AG04449 (cell line): Measurements from ENCODE around the gene CD68.

Experiments
- CTCF ChIA-PET: fragments of 350-600 bp; formaldehyde crosslinking; extraction: SDS; loops from one replicate; lab custom pipeline; 2021; ENCODE audit warnings: antibody characterized with exemption; lab: Yijun Ruan, JAX
- POLR2A ChIA-PET: fragments of 400-600, 350-600 bp; formaldehyde crosslinking; extraction: SDS; loops from one replicate; lab custom pipeline; 2020; ENCODE audit warnings: antibody characterized with exemption, inconsistent platforms; lab: Yijun Ruan, JAX
- DNase-seq: peaks from one replicate; pipeline ENCODE4 v3.0.0-alpha.2; 2010; ENCODE audit warnings: low read depth, low spot score
- H3K4me3 ChIP-seq: 2 replicates; pipeline ENCODE4 v1.5.1; 2011; ENCODE audit warnings: low read depth, mild to moderate bottlenecking, control low read depth, low read length
- CTCF ChIP-seq: IDR thresholded peaks from one replicate; pipeline ENCODE4 v1.5.1; 2011; ENCODE audit warnings: mild to moderate bottlenecking, moderate library complexity, low read length, control low read depth, inconsistent platforms; ENCODE audit not compliant: insufficient read depth; ENCODE audit errors: missing control alignments

The CD68 gene

GRCh38 chr17:7575481-7575883 lies 4.0 kb upstream of the CD68 start:
- H3K4me3 ChIP-seq, result peak overlapping the region; percentile 100
- ChIA-PET POLR2A (interaction anchor here (0.7 to 3.0 kb wide), 6 partner anchors 8 to 251 kb away, joined by 3 to 45 read pairs (median 4); partner anchors contain the start of genes MPDU1 and POLR2A), CTCF (interaction anchor here (0.5 to 6.6 kb wide), 6 partner anchors 10 to 112 kb away, joined by 3 to 37 read pairs (median 14); partner anchors contain the start of genes SENP3, SOX15, TP53 and WRAP53)

GRCh38 chr17:7575959-7576358 lies 3.5 kb upstream of the CD68 start:
- ChIA-PET POLR2A (interaction anchor here (1.7 kb wide), 1 partner anchor 110 kb away, joined by 5 read pairs; no protein-coding TSS in a partner anchor), CTCF (interaction anchor here (1.0 to 6.6 kb wide), 5 partner anchors 10 to 112 kb away, joined by 4 to 37 read pairs (median 19); partner anchors contain the start of genes SENP3, SOX15, TP53 and WRAP53)
- no peak overlapping the region for H3K4me3 ChIP-seq
- no peak for DNase-seq
- no peak for TF ChIP-seq CTCF

More at GRCh38 chr17:7575481-7575883, 4.0 kb upstream of the CD68 start:
- no peak for TF ChIP-seq CTCF
- no peak for DNase-seq

- CTCF ChIA-PET, result interaction anchor here (3.1 to 6.6 kb wide), 4 partner anchors 13 to 111 kb away, joined by 9 to 37 read pairs (median 26); partner anchors contain the start of genes SENP3, SOX15, TP53 and WRAP53
- TF ChIP-seq CTCF, result no peak
- POLR2A ChIA-PET, result interaction anchor here (0.8 to 4.1 kb wide), 2 partner anchors 13 to 16 kb away, joined by 3 to 31 read pairs; partner anchors contain the start of gene SOX15
- no peak overlapping the region for H3K4me3 ChIP-seq
- no peak for DNase-seq
Measured at GRCh38 chr17:7576432-7576937, 3.0 kb upstream of the CD68 start.

- no peak overlapping the region for H3K4me3 ChIP-seq
- no peak for DNase-seq
- POLR2A ChIA-PET, result interaction anchor here (4.1 kb wide), 1 partner anchor 11 kb away, joined by 31 read pairs; the partner anchor contains the start of gene SOX15
- TF ChIP-seq CTCF, result no peak
- CTCF ChIA-PET, result interaction anchor here (3.9 to 6.6 kb wide), 2 partner anchors 12 to 17 kb away, joined by 34 to 37 read pairs; partner anchors contain the start of genes SENP3 and SOX15
Measured at GRCh38 chr17:7577327-7578199, 1.9 kb upstream of the CD68 start.

GRCh38 chr17:7579834-7580603 lies 581 bp downstream of the CD68 start:
- TF ChIP-seq CTCF, result no peak
- H3K4me3 ChIP-seq, result peak overlapping the region; percentile 18; the same call in 1 of the 2 replicates
- ChIA-PET CTCF (interaction anchor here (1.6 to 6.6 kb wide), 5 partner anchors 9 to 107 kb away, joined by 4 to 37 read pairs (median 6); partner anchors contain the start of genes SENP3, SOX15, TP53 and WRAP53), POLR2A (interaction anchor here (1.1 to 4.1 kb wide), 5 partner anchors 9 to 107 kb away, joined by 3 to 31 read pairs (median 7); partner anchors contain the start of genes POLR2A, SENP3, SOX15 and TP53)
- no peak for DNase-seq
